Neutrophil (primary cell): ENCODE measurements around the gene SCRN1.

Experiments used
- H3K27ac ChIP-seq: fragments of 200-600 bp; sonication (generic); 2 replicates; pipeline ENCODE4 v1.5.1; 2016; ENCODE audit warnings: mild to moderate bottlenecking, moderate library complexity
- H3K27me3 ChIP-seq: fragments of 200-600 bp; sonication (generic); 2 replicates; pipeline ENCODE4 v1.6.0; 2016; ENCODE audit warnings: mild to moderate bottlenecking
- H3K36me3 ChIP-seq: fragments of 200-600 bp; sonication (generic); 2 replicates; pipeline ENCODE4 v1.5.1; 2017
- H3K4me1 ChIP-seq, 2 experiments: fragments of 200-600 bp in 1 of 2; sonication (generic) in 1 of 2; 1 replicate in 1 of 2; 2 replicates in 1 of 2; pipeline versions ENCODE4 v1.5.1 to v1.6.1; 2013 to 2016; ENCODE audit warnings: low read depth in 1 of 2, low read length in 1 of 2, mild to moderate bottlenecking in 1 of 2, moderate library complexity in 1 of 2; ENCODE audit not compliant: control insufficient read depth in 1 of 2, insufficient read depth in 1 of 2
- H3K4me3 ChIP-seq, 2 experiments: fragments of 200-600 bp in 1 of 2; sonication (generic) in 1 of 2; 1 replicate in 1 of 2; 2 replicates in 1 of 2; pipeline ENCODE4 v1.5.1; 2013 to 2016; ENCODE audit warnings: low read depth in 1 of 2, low read length in 1 of 2, mild to moderate bottlenecking in 1 of 2, moderate library complexity in 1 of 2
- H3K9me3 ChIP-seq: fragments of 200-600 bp; sonication (generic); 2 replicates; pipeline ENCODE4 v1.5.1; 2016
- TF ChIP-seq, protein P1 (sequence below): fragments of 200-600 bp; sonication (generic); IDR thresholded peaks from 2 replicates; pipeline ENCODE4 v1.5.1; 2016; ENCODE audit warnings: antibody characterized with exemption

SCRN1 gene

GRCh38 chr7:30026229-30027064, 36.8 kb upstream of the SCRN1 start, which contains the start of gene FKBP14:
FKBP14 (minus strand) TSS chr7:30026702; CDS start chr7:30026508, 194 bp downstream.
- Histone ChIP-seq H3K27ac (peak within 1 kb of the TSS; percentile 73), H3K4me1 (peaks cover 25 to 31% of the 10 kb centered on the region in 2 experiments), H3K9me3 (no peaks in the 10 kb centered on the region), H3K36me3 (no peaks in the 10 kb centered on the region), H3K27me3 (peaks cover 23% of the 10 kb centered on the region), H3K4me3 (peak within 1 kb of the TSS; percentile 82 to 93)
- TF ChIP-seq, protein P1, sequence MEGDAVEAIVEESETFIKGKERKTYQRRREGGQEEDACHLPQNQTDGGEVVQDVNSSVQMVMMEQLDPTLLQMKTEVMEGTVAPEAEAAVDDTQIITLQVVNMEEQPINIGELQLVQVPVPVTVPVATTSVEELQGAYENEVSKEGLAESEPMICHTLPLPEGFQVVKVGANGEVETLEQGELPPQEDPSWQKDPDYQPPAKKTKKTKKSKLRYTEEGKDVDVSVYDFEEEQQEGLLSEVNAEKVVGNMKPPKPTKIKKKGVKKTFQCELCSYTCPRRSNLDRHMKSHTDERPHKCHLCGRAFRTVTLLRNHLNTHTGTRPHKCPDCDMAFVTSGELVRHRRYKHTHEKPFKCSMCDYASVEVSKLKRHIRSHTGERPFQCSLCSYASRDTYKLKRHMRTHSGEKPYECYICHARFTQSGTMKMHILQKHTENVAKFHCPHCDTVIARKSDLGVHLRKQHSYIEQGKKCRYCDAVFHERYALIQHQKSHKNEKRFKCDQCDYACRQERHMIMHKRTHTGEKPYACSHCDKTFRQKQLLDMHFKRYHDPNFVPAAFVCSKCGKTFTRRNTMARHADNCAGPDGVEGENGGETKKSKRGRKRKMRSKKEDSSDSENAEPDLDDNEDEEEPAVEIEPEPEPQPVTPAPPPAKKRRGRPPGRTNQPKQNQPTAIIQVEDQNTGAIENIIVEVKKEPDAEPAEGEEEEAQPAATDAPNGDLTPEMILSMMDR = peak; percentile 29

- TF ChIP-seq, protein P1 = no peak
- no peak overlapping the region for H3K4me3 ChIP-seq
- peaks cover 23% of the 10 kb centered on the region in 2 experiments for H3K4me1 ChIP-seq
These were observed 33.9 kb upstream of the SCRN1 start for GRCh38 chr7:30023524-30023923.

DNA sequence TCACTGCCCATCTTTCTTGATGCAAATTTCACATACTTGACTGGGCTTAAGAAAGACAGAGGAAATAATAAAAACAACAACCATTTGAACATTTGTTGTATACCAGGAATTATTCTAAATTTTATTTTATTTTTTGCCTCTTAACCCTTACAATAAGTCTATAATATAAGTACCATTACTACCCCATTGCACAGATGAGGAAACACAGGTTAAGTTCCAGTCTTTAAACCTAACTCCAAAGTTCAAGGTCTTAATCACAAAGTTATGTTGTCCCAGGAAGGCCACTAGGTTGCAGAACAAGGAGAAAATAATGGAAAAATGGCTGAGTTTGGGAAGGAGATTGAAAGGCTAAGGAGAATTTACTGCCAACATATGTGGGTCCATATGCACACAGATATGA, 33.4 kb upstream of the SCRN1 start:
- no peak overlapping the region for H3K27ac ChIP-seq
- TF ChIP-seq, protein P1 = no peak
- no peaks in the 10 kb centered on the region for H3K36me3 ChIP-seq
- peaks cover 19 to 22% of the 10 kb centered on the region in 2 experiments for H3K4me1 ChIP-seq
- H3K9me3 ChIP-seq = no peaks in the 10 kb centered on the region
- H3K4me3 ChIP-seq = no peak overlapping the region
- no peaks in the 10 kb centered on the region for H3K27me3 ChIP-seq

More at GRCh38 chr7:30023524-30023923, 33.9 kb upstream of the SCRN1 start:
- H3K9me3 ChIP-seq = no peaks in the 10 kb centered on the region
- peaks cover 2% of the 10 kb centered on the region for H3K27me3 ChIP-seq
- H3K36me3 ChIP-seq = no peaks in the 10 kb centered on the region
- no peak overlapping the region for H3K27ac ChIP-seq

DNA sequence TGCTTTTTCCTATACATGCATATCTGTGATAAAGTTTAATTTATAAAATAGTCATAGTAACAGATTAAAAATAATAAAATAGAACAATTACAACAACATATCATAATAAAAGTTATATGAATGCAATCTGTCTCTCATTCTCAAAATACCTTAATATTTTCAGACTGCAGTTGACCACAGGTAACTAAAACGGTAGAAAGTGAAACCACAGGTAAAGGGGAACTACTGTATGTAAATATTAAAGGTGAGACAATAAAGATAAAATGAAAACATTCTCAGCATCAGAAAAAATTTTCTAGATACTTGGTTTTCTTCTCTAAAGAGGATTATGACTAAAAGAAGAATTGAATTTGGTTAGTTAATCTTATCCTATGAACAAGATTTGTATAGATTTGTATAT, 30.9 kb upstream of the SCRN1 start:
- Histone ChIP-seq H3K36me3 (no peaks in the 10 kb centered on the region), H3K4me3 (no peak overlapping the region), H3K9me3 (no peaks in the 10 kb centered on the region), H3K27ac (no peak overlapping the region), H3K4me1 (peaks cover 2 to 6% of the 10 kb centered on the region in 2 experiments), H3K27me3 (no peaks in the 10 kb centered on the region)
- TF ChIP-seq, protein P1 = no peak

GRCh38 chr7:30019960-30020359, 30.4 kb upstream of the SCRN1 start:
- Histone ChIP-seq H3K9me3 (no peaks in the 10 kb centered on the region), H3K27ac (no peak overlapping the region)
- TF ChIP-seq, protein P1 = no peak

More at GRCh38 chr7:30019960-30020359, 30.4 kb upstream of the SCRN1 start:
- peaks cover 0 to 5% of the 10 kb centered on the region in 2 experiments for H3K4me1 ChIP-seq
- H3K27me3 ChIP-seq = no peaks in the 10 kb centered on the region
- no peaks in the 10 kb centered on the region for H3K36me3 ChIP-seq
- no peak overlapping the region for H3K4me3 ChIP-seq
